CD4-positive, alpha-beta T cell (primary cell): ENCODE data around the gene PVALB. TPM values are rescaled to one million over a fixed set of nuclear protein-coding genes. Genes with fewer than 3 reads are reported as not detected.

Experiments
- ATAC-seq: fragments of 200-7000 bp; cut with Tn5 transposase; one replicate; pipeline ENCODE4 v1.10.0; 2022; ENCODE audit warnings: mild to moderate bottlenecking; ENCODE audit not compliant: poor library complexity
- CTCF ChIA-PET: fragments of 350-600 bp; sonication (Branson Sonifier 250); formaldehyde crosslinking; loops from one replicate; lab custom pipeline; 2021; ENCODE audit warnings: antibody characterized with exemption, inconsistent platforms; lab: Charles Lee
- POLR2A ChIA-PET: fragments of 350-600 bp; sonication (Branson Sonifier 250); formaldehyde crosslinking; loops from one replicate; lab custom pipeline; 2021; ENCODE audit warnings: antibody characterized with exemption, inconsistent platforms; lab: Charles Lee
- DNase-seq, 14 experiments: peaks; one replicate each; pipeline ENCODE4 v3.0.0-alpha.2; 2013 to 2020; ENCODE audit warnings: mixed read lengths in 2 of 14
- H3K27ac ChIP-seq, 2 donors: one replicate each; pipeline versions ENCODE4 v1.5.1 to v1.7.0; 2013; ENCODE audit warnings: low read length in 2 of 2, low read depth in 1 of 2, mild to moderate bottlenecking in 1 of 2
- H3K27me3 ChIP-seq, 2 experiments: 1 replicate in 1 of 2; 2 replicates in 1 of 2; pipeline versions ENCODE4 v1.6.1 to v1.7.0; 2013; ENCODE audit warnings: low read length in 2 of 2, control low read depth in 1 of 2, mild to moderate bottlenecking in 1 of 2, moderate library complexity in 1 of 2; ENCODE audit not compliant: insufficient read depth in 2 of 2, control insufficient read depth in 1 of 2
- H3K36me3 ChIP-seq: one replicate; pipeline ENCODE4 v1.6.1; 2013; ENCODE audit warnings: low read length, control low read depth; ENCODE audit not compliant: insufficient read depth
- H3K4me1 ChIP-seq: one replicate; pipeline ENCODE4 v1.6.1; 2013; ENCODE audit warnings: low read length, control low read depth; ENCODE audit not compliant: insufficient read depth
- H3K4me3 ChIP-seq: one replicate; pipeline ENCODE4 v1.5.1; 2013; ENCODE audit warnings: mild to moderate bottlenecking, low read length, moderate library complexity
- H3K9me3 ChIP-seq, 2 experiments: 1 replicate in 1 of 2; 2 replicates in 1 of 2; pipeline versions ENCODE4 v1.6.1 to v1.7.0; 2013; ENCODE audit warnings: low read length in 2 of 2, mild to moderate bottlenecking in 2 of 2, control low read depth in 1 of 2, moderate library complexity in 1 of 2; ENCODE audit not compliant: control insufficient read depth in 1 of 2, insufficient read depth in 1 of 2
- H3K27ac Mint-ChIP-seq: one replicate; pipeline ENCODE4 v1.8.0; 2020; ENCODE audit warnings: mixed read lengths
- H3K27me3 Mint-ChIP-seq: one replicate; pipeline ENCODE4 v1.8.0; 2021; ENCODE audit warnings: mixed read lengths
- H3K36me3 Mint-ChIP-seq: one replicate; pipeline ENCODE4 v1.8.0; 2021; ENCODE audit warnings: low read depth, mixed read lengths
- H3K4me1 Mint-ChIP-seq: one replicate; pipeline ENCODE4 v1.8.0; 2021; ENCODE audit warnings: low read depth, mixed read lengths
- H3K4me3 Mint-ChIP-seq: one replicate; pipeline ENCODE4 v1.8.0; 2020; ENCODE audit warnings: mild to moderate bottlenecking, mixed read lengths
- H3K9me3 Mint-ChIP-seq: one replicate; pipeline ENCODE4 v1.8.0; 2020; ENCODE audit warnings: mixed read lengths
- intact Hi-C, 2 experiments: fragments of 100-400 bp; cut with DNase I in 1 of 2; cut with micrococcal nuclease in 1 of 2; formaldehyde crosslinking; loops; one replicate each; pipeline versions ENCODE4 v1.15.1 to v1.9.0; 2023 to 2025; cut with DNase I, micrococcal nuclease
- total RNA-seq, 174 experiments: library from RNA in 2 of 174; stranded (reverse) in 2 of 174; gene quantifications; one replicate each; pipeline ENCODE4 v1.2.3 and lab custom pipeline; 2021 to 2026
- TF ChIP-seq, protein P1 (sequence below): fragments of 200-600 bp; IDR thresholded peaks from one replicate; pipeline ENCODE4 v1.8.0; 2022; ENCODE audit warnings: antibody characterized with exemption, mild to moderate bottlenecking

The PVALB gene
- total RNA-seq, 2 experiments from 2014 or later, result not detected

DNA sequence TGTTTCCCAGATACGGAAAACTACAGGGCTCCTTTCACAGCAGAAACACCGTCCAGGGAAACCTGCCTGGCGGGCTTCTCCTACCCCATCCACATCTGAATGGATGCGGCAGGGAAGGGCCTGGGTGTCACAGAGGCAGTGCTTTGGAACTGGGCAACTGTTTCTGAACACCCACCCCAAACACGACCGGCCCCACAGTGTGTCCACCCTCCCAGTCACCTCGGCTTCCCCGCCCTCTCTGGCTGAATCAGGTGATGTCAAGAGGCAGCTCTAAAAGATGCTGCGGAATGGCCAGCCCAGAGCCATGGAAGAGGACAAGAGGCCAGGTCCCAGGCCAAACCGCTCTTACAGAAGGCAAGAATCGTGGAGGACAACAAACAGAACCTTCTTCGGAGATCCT lies 62.9 kb downstream of the PVALB start:
- no peaks in the 10 kb centered on the region for H3K36me3 Mint-ChIP-seq
- H3K36me3 ChIP-seq, result no peaks in the 10 kb centered on the region
- peaks cover 4% of the 10 kb centered on the region for H3K4me1 Mint-ChIP-seq
- H3K27ac Mint-ChIP-seq, result no peak overlapping the region
- no peak for DNase-seq
- H3K9me3 ChIP-seq, result no peaks in the 10 kb centered on the region
- H3K4me3 ChIP-seq, result no peak overlapping the region
- no peak overlapping the region for H3K4me3 Mint-ChIP-seq
- peaks cover 5 to 19% of the 10 kb centered on the region in 2 experiments for H3K27me3 ChIP-seq
- no peak for ATAC-seq
- ChIA-PET CTCF (no interaction called here), POLR2A (no interaction called here)
- intact Hi-C loops, result no loop called here
- H3K4me1 ChIP-seq, result peaks cover 4% of the 10 kb centered on the region
- H3K27me3 Mint-ChIP-seq, result peaks cover 30% of the 10 kb centered on the region
- no peak overlapping the region for H3K27ac ChIP-seq
- no peaks in the 10 kb centered on the region for H3K9me3 Mint-ChIP-seq
- TF ChIP-seq, protein P1, sequence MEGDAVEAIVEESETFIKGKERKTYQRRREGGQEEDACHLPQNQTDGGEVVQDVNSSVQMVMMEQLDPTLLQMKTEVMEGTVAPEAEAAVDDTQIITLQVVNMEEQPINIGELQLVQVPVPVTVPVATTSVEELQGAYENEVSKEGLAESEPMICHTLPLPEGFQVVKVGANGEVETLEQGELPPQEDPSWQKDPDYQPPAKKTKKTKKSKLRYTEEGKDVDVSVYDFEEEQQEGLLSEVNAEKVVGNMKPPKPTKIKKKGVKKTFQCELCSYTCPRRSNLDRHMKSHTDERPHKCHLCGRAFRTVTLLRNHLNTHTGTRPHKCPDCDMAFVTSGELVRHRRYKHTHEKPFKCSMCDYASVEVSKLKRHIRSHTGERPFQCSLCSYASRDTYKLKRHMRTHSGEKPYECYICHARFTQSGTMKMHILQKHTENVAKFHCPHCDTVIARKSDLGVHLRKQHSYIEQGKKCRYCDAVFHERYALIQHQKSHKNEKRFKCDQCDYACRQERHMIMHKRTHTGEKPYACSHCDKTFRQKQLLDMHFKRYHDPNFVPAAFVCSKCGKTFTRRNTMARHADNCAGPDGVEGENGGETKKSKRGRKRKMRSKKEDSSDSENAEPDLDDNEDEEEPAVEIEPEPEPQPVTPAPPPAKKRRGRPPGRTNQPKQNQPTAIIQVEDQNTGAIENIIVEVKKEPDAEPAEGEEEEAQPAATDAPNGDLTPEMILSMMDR, result no peak

DNA sequence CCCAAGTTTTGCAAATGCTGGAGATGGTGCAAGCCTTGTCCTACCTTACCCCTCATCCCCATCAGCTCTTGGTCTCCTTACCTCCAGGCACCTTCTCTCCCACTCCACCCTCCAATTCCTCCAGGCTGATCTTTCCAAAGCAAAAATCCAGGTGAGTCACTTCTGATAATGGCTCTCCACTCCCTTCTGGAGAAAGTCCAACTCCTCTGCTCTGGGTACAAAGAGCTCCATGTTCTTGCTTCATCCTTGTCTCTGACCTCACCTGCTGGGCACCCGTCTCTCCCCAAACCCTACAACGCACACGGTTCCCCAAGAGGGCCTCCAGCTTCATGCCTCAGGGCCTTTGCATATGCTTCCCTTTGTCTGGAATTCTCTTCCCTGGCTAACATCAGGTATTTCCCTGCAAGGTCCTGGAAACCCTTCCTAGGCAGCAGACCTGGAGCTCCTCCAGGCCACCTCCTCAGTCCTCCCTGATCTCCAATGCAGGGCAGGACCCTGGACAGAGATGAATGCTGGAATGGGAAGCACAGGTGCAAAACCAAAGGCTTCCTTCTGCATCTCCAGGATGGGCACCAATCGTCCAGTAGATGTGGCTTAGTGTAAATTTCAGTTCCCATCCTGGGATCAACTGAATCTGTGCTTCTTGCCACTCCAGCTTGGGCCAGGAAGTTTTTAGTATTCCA lies 63.6 kb downstream of the PVALB start:
- DNase-seq, result no peak
- H3K4me1 Mint-ChIP-seq, result peaks cover 4% of the 10 kb centered on the region
- H3K36me3 ChIP-seq, result no peaks in the 10 kb centered on the region
- ATAC-seq, result no peak
- H3K4me3 Mint-ChIP-seq, result no peak overlapping the region
- peaks cover 4% of the 10 kb centered on the region for H3K4me1 ChIP-seq
- no peak overlapping the region for H3K4me3 ChIP-seq
- POLR2A ChIA-PET, result no interaction called here
- H3K27me3 Mint-ChIP-seq, result peaks cover 30% of the 10 kb centered on the region
- no peaks in the 10 kb centered on the region for H3K36me3 Mint-ChIP-seq
- peaks cover 5 to 19% of the 10 kb centered on the region in 2 experiments for H3K27me3 ChIP-seq
- no peak overlapping the region for H3K27ac ChIP-seq
- intact Hi-C loops, result no loop called here
- H3K9me3 ChIP-seq, result no peaks in the 10 kb centered on the region
- CTCF ChIA-PET, result interaction anchor here (0.6 kb wide), 1 partner anchor 499 kb away, joined by 3 read pairs; no protein-coding TSS in a partner anchor
- H3K9me3 Mint-ChIP-seq, result no peaks in the 10 kb centered on the region
- TF ChIP-seq, protein P1, result no peak
- H3K27ac Mint-ChIP-seq, result no peak overlapping the region

Other genes with a start within 250 kb of the PVALB start
- gene CACNG2, start 113.3 kb downstream of the PVALB start, total RNA-seq, result not detected
- gene IFT27, start 40.9 kb downstream of the PVALB start, total RNA-seq, result 10 to 100 TPM; 10.2 to 10.9 TPM
- 1 to 10 TPM; 7.7 to 8.0 TPM for gene NCF4, start 44.0 kb upstream of the PVALB start, total RNA-seq
- gene CSF2RB, start 96.6 kb upstream of the PVALB start, total RNA-seq, result 1 to 10 TPM; 1.5 TPM
- gene TST, start 202.4 kb upstream of the PVALB start, total RNA-seq, result not detected
- gene MPST, start 202.7 kb upstream of the PVALB start, total RNA-seq, result 1 to 10 TPM; 1.7 to 1.8 TPM
- gene KCTD17, start 234.7 kb upstream of the PVALB start, total RNA-seq, result 10 to 100 TPM; 17.3 to 17.9 TPM